PC-9 (cell line): ENCODE data around the gene PAPOLG. TPM values are rescaled to one million over a fixed set of nuclear protein-coding genes. Genes with fewer than 3 reads are reported as not detected.

Experiments used
- BruUV-seq: library from RNA; stranded (reverse); fragments of 400-500 nt; replicated peaks from 2 replicates; lab custom pipeline; 2021; lab: Mats Ljungman, UMichigan
- CTCF ChIA-PET: fragments of 300-600 bp; sonication (Branson Sonifier 250); formaldehyde crosslinking; loops from one replicate; lab custom pipeline; 2022; ENCODE audit warnings: antibody characterized with exemption; lab: Charles Lee
- POLR2A ChIA-PET: fragments of 300-600 bp; sonication (Branson Sonifier 250); formaldehyde crosslinking; loops from one replicate; lab custom pipeline; 2022; ENCODE audit warnings: antibody characterized with exemption; ENCODE audit not compliant: unreplicated experiment; lab: Charles Lee
- DNase-seq, 2 experiments: peaks; one replicate each; pipeline versions ENCODE4 v3.0.0 to v3.0.0-alpha.2; 2015 to 2022; ENCODE audit warnings: mixed read lengths in 1 of 2
- H2AFZ ChIP-seq: fragments of 200-600 bp; sonication (generic); 2 replicates; pipeline ENCODE4 v1.8.1; 2017; ENCODE audit warnings: antibody characterized with exemption
- H3F3A ChIP-seq: fragments of 200-600 bp; sonication (generic); 2 replicates; pipeline ENCODE4 v1.8.1; 2017; ENCODE audit warnings: antibody characterized with exemption, mild to moderate bottlenecking, low read depth; ENCODE audit not compliant: insufficient read depth
- H3K27ac ChIP-seq: fragments of 200-600 bp; sonication (generic); 2 replicates; pipeline ENCODE4 v1.6.1; 2016; ENCODE audit warnings: mixed run types
- H3K27me3 ChIP-seq: fragments of 200-600 bp; sonication (generic); 2 replicates; pipeline ENCODE4 v1.6.1; 2016; ENCODE audit warnings: low read depth, mixed run types; ENCODE audit not compliant: insufficient read depth
- H3K36me3 ChIP-seq: fragments of 200-600 bp; sonication (generic); 2 replicates; pipeline ENCODE4 v1.6.1; 2016; ENCODE audit warnings: low read depth, mixed run types
- H3K4me1 ChIP-seq: fragments of 200-600 bp; sonication (generic); replicated peaks from 2 replicates; pipeline ENCODE4 v1.6.1; 2016; ENCODE audit warnings: mixed run types; ENCODE audit not compliant: insufficient read depth
- H3K4me2 ChIP-seq: fragments of 200-600 bp; sonication (generic); 2 replicates; pipeline ENCODE4 v1.6.1; 2017; ENCODE audit warnings: mixed run types
- H3K4me3 ChIP-seq: fragments of 200-600 bp; sonication (generic); 2 replicates; pipeline ENCODE4 v1.6.1; 2016; ENCODE audit warnings: mixed run types
- H3K79me2 ChIP-seq: fragments of 200-600 bp; sonication (generic); 2 replicates; pipeline ENCODE4 v1.6.1; 2017; ENCODE audit warnings: low read depth, mixed run types
- H3K9me2 ChIP-seq: fragments of 200-600 bp; sonication (generic); 2 replicates; pipeline ENCODE4 v1.8.1; 2017; ENCODE audit warnings: mild to moderate bottlenecking; ENCODE audit not compliant: insufficient read depth
- H3K9me3 ChIP-seq: fragments of 200-600 bp; sonication (generic); 2 replicates; pipeline ENCODE4 v1.8.1; 2016; ENCODE audit warnings: low read depth; ENCODE audit not compliant: insufficient read depth
- H4K20me1 ChIP-seq: fragments of 200-600 bp; sonication (generic); 2 replicates; pipeline ENCODE4 v1.8.1; 2017; ENCODE audit not compliant: insufficient read depth
- CTCF ChIP-seq: fragments of 200-600 bp; sonication (generic); conservative IDR thresholded peaks from 2 replicates; pipeline ENCODE4 v1.6.1; 2017; ENCODE audit warnings: mixed run types, antibody characterized with exemption, mild to moderate bottlenecking, moderate library complexity
- EZH2 ChIP-seq: fragments of 200-600 bp; sonication (generic); IDR thresholded peaks from 2 replicates; pipeline ENCODE4 v1.8.0; 2017; ENCODE audit warnings: antibody characterized with exemption, low read depth
- intact Hi-C: fragments of 100-400 bp; cut with micrococcal nuclease; formaldehyde crosslinking; loops from one replicate; pipeline ENCODE4 v1.10.0; 2022; ENCODE audit not compliant: unreplicated experiment
- total RNA-seq: library from RNA; stranded (reverse); gene quantifications from 2 replicates; pipeline ENCODE4 v1.2.3, GENCODE V29; 2021

Gene PAPOLG
- total RNA-seq, 1 experiment from 2014 or later, result 13.7 TPM

GRCh38 chr2:60745330-60745729, 10.7 kb upstream of the PAPOLG start:
- BruUV-seq, result no TSS peak
- POLR2A ChIA-PET, result no interaction called here
- no peak overlapping the region for H3K4me3 ChIP-seq
- CTCF ChIA-PET, result no interaction called here
- no peak for DNase-seq
- H3K27ac ChIP-seq, result no peak overlapping the region
- H4K20me1 ChIP-seq, result no peaks in the 10 kb centered on the region
- no peaks in the 10 kb centered on the region for H3K9me2 ChIP-seq
- no peaks in the 10 kb centered on the region for H3K79me2 ChIP-seq
- no peak for TF ChIP-seq EZH2
- TF ChIP-seq CTCF, result no peak
- no peak overlapping the region for H3K4me2 ChIP-seq
- no peaks in the 10 kb centered on the region for H3F3A ChIP-seq
- no peaks in the 10 kb centered on the region for H3K9me3 ChIP-seq
- H3K27me3 ChIP-seq, result no peaks in the 10 kb centered on the region
- H3K4me1 ChIP-seq, result no peaks in the 10 kb centered on the region
- H3K36me3 ChIP-seq, result no peaks in the 10 kb centered on the region
- no peak overlapping the region for H2AFZ ChIP-seq
- intact Hi-C loops, result no loop called here

GRCh38 chr2:60745761-60746160, 10.3 kb upstream of the PAPOLG start:
- CTCF ChIA-PET, result no interaction called here
- Histone ChIP-seq H3K79me2 (no peaks in the 10 kb centered on the region), H3F3A (no peaks in the 10 kb centered on the region), H3K36me3 (no peaks in the 10 kb centered on the region), H3K27me3 (no peaks in the 10 kb centered on the region), H3K4me1 (no peaks in the 10 kb centered on the region), H3K27ac (no peak overlapping the region), H3K4me2 (no peak overlapping the region), H4K20me1 (no peaks in the 10 kb centered on the region), H3K9me3 (no peaks in the 10 kb centered on the region), H3K4me3 (no peak overlapping the region), H3K9me2 (no peaks in the 10 kb centered on the region), H2AFZ (no peak overlapping the region)
- POLR2A ChIA-PET, result no interaction called here
- BruUV-seq, result no TSS peak
- no peak for TF ChIP-seq CTCF
- no peak for TF ChIP-seq EZH2
- intact Hi-C loops, result no loop called here
- no peak for DNase-seq

- POLR2A ChIA-PET, result no interaction called here
- no peaks in the 10 kb centered on the region for H3K79me2 ChIP-seq
- CTCF ChIA-PET, result no interaction called here
- intact Hi-C loops, result no loop called here
- H2AFZ ChIP-seq, result no peak overlapping the region
- H3K4me3 ChIP-seq, result no peak overlapping the region
- H3K9me3 ChIP-seq, result no peaks in the 10 kb centered on the region
- BruUV-seq, result no TSS peak
- no peaks in the 10 kb centered on the region for H3K36me3 ChIP-seq
- no peaks in the 10 kb centered on the region for H3F3A ChIP-seq
- TF ChIP-seq CTCF (no peak), EZH2 (no peak)
- no peaks in the 10 kb centered on the region for H3K4me1 ChIP-seq
- no peak overlapping the region for H3K27ac ChIP-seq
- H3K27me3 ChIP-seq, result no peaks in the 10 kb centered on the region
- no peaks in the 10 kb centered on the region for H4K20me1 ChIP-seq
- no peaks in the 10 kb centered on the region for H3K9me2 ChIP-seq
- H3K4me2 ChIP-seq, result no peak overlapping the region
- no peak for DNase-seq
Measured at GRCh38 chr2:60746318-60746717, 9.8 kb upstream of the PAPOLG start.
